ENCODE results near the gene SERPINB1. TPM values are rescaled to one million over a fixed set of nuclear protein-coding genes. Genes with fewer than 3 reads are reported as not detected.

Gene SERPINB1
- total RNA-seq, 3 donors from 2014 or later, result 35.1 to 53.6 (median 51.8) TPM

- H3K4me1 ChIP-seq, result no peaks in the 10 kb centered on the region
- H3K27me3 ChIP-seq, result no peaks in the 10 kb centered on the region
- intact Hi-C loops (cut with DNase I; ENCODE audit: low total_unique reads), result loop anchor here (10.0 kb wide), 1 partner anchor 1829 kb away; no protein-coding TSS in a partner anchor
- H3K36me3 ChIP-seq, result no peaks in the 10 kb centered on the region
- H3K27ac ChIP-seq, result no peak overlapping the region
- no peak for TF ChIP-seq POLR2A (IDR thresholded peaks at IDR 0.05)
- no peak for TF ChIP-seq CTCF (IDR thresholded peaks at IDR 0.05)
- no peak for TF ChIP-seq POLR2AphosphoS5 (IDR thresholded peaks at IDR 0.05)
- no peak for DNase-seq (ENCODE audit: low spot score in 2 of 2)
- no peak overlapping the region for H3K4me3 ChIP-seq
- H3K9me3 ChIP-seq, result no peaks in the 10 kb centered on the region
Measured at GRCh38 chr6:2784061-2784460, 57.6 kb downstream of the SERPINB1 start.

- intact Hi-C loops (cut with DNase I; ENCODE audit: low total_unique reads), result loop anchor here (10.0 kb wide), 1 partner anchor 1829 kb away; no protein-coding TSS in a partner anchor
- H3K27ac ChIP-seq, result no peak overlapping the region
- H3K4me1 ChIP-seq, result no peaks in the 10 kb centered on the region
- no peak for TF ChIP-seq CTCF (IDR thresholded peaks at IDR 0.05)
- TF ChIP-seq POLR2A (IDR thresholded peaks at IDR 0.05), result no peak
- no peak for TF ChIP-seq POLR2AphosphoS5 (IDR thresholded peaks at IDR 0.05)
- no peaks in the 10 kb centered on the region for H3K9me3 ChIP-seq
- H3K36me3 ChIP-seq, result no peaks in the 10 kb centered on the region
- DNase-seq (ENCODE audit: low spot score in 2 of 2), result no peak
- no peak overlapping the region for H3K4me3 ChIP-seq
- no peaks in the 10 kb centered on the region for H3K27me3 ChIP-seq
Measured at GRCh38 chr6:2783188-2783963, 58.3 kb downstream of the SERPINB1 start.

GRCh38 chr6:2782825-2783187, 58.9 kb downstream of the SERPINB1 start:
- intact Hi-C loops (cut with DNase I; ENCODE audit: low total_unique reads), result loop anchor here (10.0 kb wide), 1 partner anchor 1828 kb away; no protein-coding TSS in a partner anchor
- no peak for DNase-seq (ENCODE audit: low spot score in 2 of 2)
- no peaks in the 10 kb centered on the region for H3K36me3 ChIP-seq
- no peak for TF ChIP-seq POLR2A (IDR thresholded peaks at IDR 0.05)
- no peak for TF ChIP-seq POLR2AphosphoS5 (IDR thresholded peaks at IDR 0.05)
- no peak for TF ChIP-seq CTCF (IDR thresholded peaks at IDR 0.05)
- no peaks in the 10 kb centered on the region for H3K9me3 ChIP-seq
- H3K4me3 ChIP-seq, result no peak overlapping the region
- no peaks in the 10 kb centered on the region for H3K4me1 ChIP-seq
- H3K27ac ChIP-seq, result no peak overlapping the region
- H3K27me3 ChIP-seq, result no peaks in the 10 kb centered on the region

- intact Hi-C loops (cut with DNase I; ENCODE audit: low total_unique reads), result loop anchor here (10.0 kb wide), 1 partner anchor 1828 kb away; no protein-coding TSS in a partner anchor
- no peak for DNase-seq (ENCODE audit: low spot score in 2 of 2)
- Histone ChIP-seq H3K27ac (no peak overlapping the region), H3K9me3 (no peaks in the 10 kb centered on the region), H3K36me3 (no peaks in the 10 kb centered on the region), H3K4me3 (no peak overlapping the region), H3K27me3 (no peaks in the 10 kb centered on the region), H3K4me1 (no peaks in the 10 kb centered on the region)
- TF ChIP-seq POLR2AphosphoS5 (IDR thresholded peaks at IDR 0.05), result no peak
- no peak for TF ChIP-seq POLR2A (IDR thresholded peaks at IDR 0.05)
- no peak for TF ChIP-seq CTCF (IDR thresholded peaks at IDR 0.05)
Measured at GRCh38 chr6:2782356-2782708, 59.3 kb downstream of the SERPINB1 start.

Other genes with a start within 250 kb of the SERPINB1 start
- 1 to 10 TPM; 1.3 to 1.9 (median 1.4) TPM for gene MYLK4, start 90.9 kb downstream of the SERPINB1 start, total RNA-seq
- 10 to 100 TPM; 40.6 to 62.3 (median 59.3) TPM for gene WRNIP1, start 76.5 kb downstream of the SERPINB1 start, total RNA-seq
- 10 to 100 TPM in 2 of 3 donors, 1 to 10 TPM in 1; 8.0 to 12.8 (median 10.8) TPM for gene SERPINB9, start 61.4 kb upstream of the SERPINB1 start, total RNA-seq
- gene SERPINB6, start 129.7 kb upstream of the SERPINB1 start, total RNA-seq, result 100 to 1,000 TPM; 100 to 146 (median 137) TPM
- 10 to 100 TPM; 23.6 to 64.6 (median 24.9) TPM for gene NQO2, start 158.0 kb upstream of the SERPINB1 start, total RNA-seq
- 10 to 100 TPM; 23.8 to 38.9 (median 26.2) TPM for gene RIPK1, start 226.6 kb upstream of the SERPINB1 start, total RNA-seq